ENCODE data around the gene CCDC60.

- TF ChIP-seq CTCF (IDR thresholded peaks at IDR 0.05) (no peak), POLR2A (IDR thresholded peaks at IDR 0.05) (no peak)
Observed at GRCh38 chr12:119406308-119406707, 71.8 kb downstream of the CCDC60 start.
